ENCODE data around the gene CDH1. TPM values are rescaled to one million over a fixed set of nuclear protein-coding genes. Genes with fewer than 3 reads are reported as not detected.

Gene CDH1
- total and polyA plus RNA-seq, 4 experiments from 2014 or later: 0.17 to 0.55 (median 0.20) TPM; not detected in 1

- Mint-ChIP-seq H3K4me1 (peaks cover 0 to 1% (median 0%) of the 10 kb centered on the region in 4 donors), H3K4me3 (no peak overlapping the region), H3K27ac (no peak overlapping the region), H3K27me3 (peaks cover 7% of the 10 kb centered on the region in 2 donors), H3K36me3 (no peaks in the 10 kb centered on the region), H3K9me3 (peaks cover 0 to 7% (median 0%) of the 10 kb centered on the region in 8 donors)
- Histone ChIP-seq H3K4me3 (ENCODE audit: low read length in 2 of 2) (no peak overlapping the region), H3K27me3 (ENCODE audit: insufficient read depth, low read length) (no peaks in the 10 kb centered on the region), H3K4me1 (ENCODE audit: insufficient read depth, low read length) (no peaks in the 10 kb centered on the region), H3K9me3 (ENCODE audit: control insufficient read depth in 1 of 2, low read length in 2 of 2) (no peaks in the 10 kb centered on the region), H3K36me3 (ENCODE audit: insufficient read depth, low read length) (no peaks in the 10 kb centered on the region), H3K27ac (ENCODE audit: low read depth, low read length) (no peak overlapping the region)
- ChIA-PET CTCF (ENCODE audit: partially characterized antibody) (no interaction called here), POLR2A (ENCODE audit: partially characterized antibody) (no interaction called here)
- DNase-seq: no peak
- intact Hi-C loops (cut with micrococcal nuclease): no loop called here
These were observed 19.4 kb upstream of the CDH1 start for GRCh38 chr16:68717684-68718083.

DNA sequence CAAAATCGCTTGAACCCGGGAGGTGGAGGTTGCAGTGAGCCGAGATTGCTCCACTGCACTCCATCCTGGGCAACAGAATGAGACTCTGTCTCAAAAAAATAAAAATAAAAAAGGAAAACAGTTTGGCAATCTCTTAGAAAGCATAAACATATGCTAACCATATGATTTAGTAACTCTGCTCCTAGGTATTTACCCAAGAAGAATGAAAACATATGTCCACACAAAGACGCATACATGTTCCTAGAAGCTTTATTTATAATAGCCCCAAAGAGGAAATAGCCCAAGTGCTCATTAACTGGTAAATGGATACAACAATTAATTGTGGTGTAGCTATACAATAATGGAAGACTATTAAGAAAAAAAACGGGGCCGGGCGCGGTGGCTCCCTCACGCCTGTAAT, 18.5 kb upstream of the CDH1 start:
- H3K36me3 ChIP-seq (ENCODE audit: insufficient read depth, low read length): no peaks in the 10 kb centered on the region
- no peak for DNase-seq
- ChIA-PET POLR2A (ENCODE audit: partially characterized antibody) (no interaction called here), CTCF (ENCODE audit: partially characterized antibody) (no interaction called here)
- H3K27me3 ChIP-seq (ENCODE audit: insufficient read depth, low read length): no peaks in the 10 kb centered on the region
- H3K4me3 ChIP-seq (ENCODE audit: low read length in 2 of 2): no peak overlapping the region
- peaks cover 0 to 1% (median 0%) of the 10 kb centered on the region in 4 donors for H3K4me1 Mint-ChIP-seq
- no peaks in the 10 kb centered on the region for H3K36me3 Mint-ChIP-seq
- no peaks in the 10 kb centered on the region for H3K4me1 ChIP-seq (ENCODE audit: insufficient read depth, low read length)
- no peak overlapping the region for H3K27ac ChIP-seq (ENCODE audit: low read depth, low read length)
- no peak overlapping the region for H3K27ac Mint-ChIP-seq
- H3K27me3 Mint-ChIP-seq: peaks cover 1 to 4% of the 10 kb centered on the region in 2 donors
- H3K9me3 ChIP-seq (ENCODE audit: control insufficient read depth in 1 of 2, low read length in 2 of 2): no peaks in the 10 kb centered on the region
- no peak overlapping the region for H3K4me3 Mint-ChIP-seq
- intact Hi-C loops (cut with micrococcal nuclease): no loop called here
- H3K9me3 Mint-ChIP-seq: peaks cover 0 to 7% (median 0%) of the 10 kb centered on the region in 8 donors

GRCh38 chr16:68719993-68720489, 17.1 kb upstream of the CDH1 start:
- Mint-ChIP-seq H3K27me3 (no peaks in the 10 kb centered on the region), H3K36me3 (no peaks in the 10 kb centered on the region), H3K9me3 (peaks cover 0 to 7% (median 0%) of the 10 kb centered on the region in 8 donors), H3K27ac (no peak overlapping the region), H3K4me3 (no peak overlapping the region), H3K4me1 (peaks cover 0 to 1% (median 0%) of the 10 kb centered on the region in 4 donors)
- Histone ChIP-seq H3K4me1 (ENCODE audit: insufficient read depth, low read length) (no peaks in the 10 kb centered on the region), H3K36me3 (ENCODE audit: insufficient read depth, low read length) (no peaks in the 10 kb centered on the region), H3K27me3 (ENCODE audit: insufficient read depth, low read length) (no peaks in the 10 kb centered on the region), H3K27ac (ENCODE audit: low read depth, low read length) (no peak overlapping the region), H3K9me3 (ENCODE audit: control insufficient read depth in 1 of 2, low read length in 2 of 2) (no peaks in the 10 kb centered on the region), H3K4me3 (ENCODE audit: low read length in 2 of 2) (no peak overlapping the region)
- intact Hi-C loops (cut with micrococcal nuclease): no loop called here
- CTCF ChIA-PET (ENCODE audit: partially characterized antibody): interaction anchor here (1.1 kb wide), 1 partner anchor 9 kb away, joined by 3 read pairs; no protein-coding TSS in a partner anchor
- no peak for DNase-seq
- POLR2A ChIA-PET (ENCODE audit: partially characterized antibody): no interaction called here

DNA sequence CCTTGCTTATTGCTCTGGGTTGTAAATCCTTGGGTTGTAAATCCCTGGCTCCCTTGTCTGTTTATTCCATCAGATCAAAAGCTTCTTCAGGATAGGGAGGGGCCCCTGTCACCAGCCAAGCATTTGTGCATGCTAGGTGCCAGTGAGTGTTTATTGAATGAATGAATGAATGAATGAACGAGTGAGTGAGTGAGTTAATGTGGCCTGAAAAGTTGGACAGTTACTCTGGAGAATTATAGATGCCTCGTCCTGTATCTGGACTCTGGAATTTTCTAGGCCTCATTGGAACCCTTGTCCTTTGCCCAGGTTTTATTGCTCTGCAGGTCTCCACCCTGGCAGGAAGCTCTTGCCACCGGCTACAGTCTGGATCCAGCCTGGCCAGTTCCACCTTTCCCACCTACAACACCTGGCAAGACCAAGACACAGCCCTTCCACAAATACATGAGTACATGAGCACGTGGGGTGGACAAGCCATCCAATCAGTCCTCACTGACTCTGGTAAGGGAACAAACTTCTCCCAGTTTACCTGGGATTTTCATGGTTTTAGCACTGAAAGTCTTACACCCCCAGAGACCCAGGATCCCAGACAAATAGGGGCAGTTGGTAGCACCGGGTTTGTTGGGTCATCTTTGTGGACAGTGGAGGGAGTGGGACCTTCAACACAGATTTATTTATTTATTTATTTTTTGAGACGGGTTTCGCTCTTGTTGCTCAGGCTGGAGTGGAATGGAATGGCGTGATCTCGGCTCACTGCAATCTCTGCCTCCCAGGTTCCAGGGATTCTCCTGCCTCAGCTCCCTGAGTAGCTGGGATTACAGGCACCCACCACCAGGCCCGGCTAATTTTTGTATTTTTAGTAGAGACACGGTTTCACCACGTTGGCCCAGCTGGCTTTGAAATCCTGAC, 14.7 kb upstream of the CDH1 start:
- no peaks in the 10 kb centered on the region for H3K27me3 ChIP-seq (ENCODE audit: insufficient read depth, low read length)
- Mint-ChIP-seq H3K27ac (no peak overlapping the region), H3K27me3 (no peaks in the 10 kb centered on the region), H3K9me3 (peaks cover 0 to 5% (median 0%) of the 10 kb centered on the region in 8 donors), H3K4me3 (no peak overlapping the region), H3K4me1 (peaks cover 0 to 1% (median 0%) of the 10 kb centered on the region in 4 donors), H3K36me3 (no peaks in the 10 kb centered on the region)
- H3K4me1 ChIP-seq (ENCODE audit: insufficient read depth, low read length): no peaks in the 10 kb centered on the region
- no peak overlapping the region for H3K27ac ChIP-seq (ENCODE audit: low read depth, low read length)
- DNase-seq: no peak
- no peaks in the 10 kb centered on the region for H3K9me3 ChIP-seq (ENCODE audit: control insufficient read depth in 1 of 2, low read length in 2 of 2)
- no peak overlapping the region for H3K4me3 ChIP-seq (ENCODE audit: low read length in 2 of 2)
- intact Hi-C loops (cut with micrococcal nuclease): no loop called here
- CTCF ChIA-PET (ENCODE audit: partially characterized antibody): no interaction called here
- POLR2A ChIA-PET (ENCODE audit: partially characterized antibody): no interaction called here
- H3K36me3 ChIP-seq (ENCODE audit: insufficient read depth, low read length): no peaks in the 10 kb centered on the region

- no peaks in the 10 kb centered on the region for H3K9me3 ChIP-seq (ENCODE audit: control insufficient read depth in 1 of 2, low read length in 2 of 2)
- intact Hi-C loops (cut with micrococcal nuclease): no loop called here
- H3K36me3 Mint-ChIP-seq: no peaks in the 10 kb centered on the region
- H3K27ac Mint-ChIP-seq: no peak overlapping the region
- H3K4me1 ChIP-seq (ENCODE audit: insufficient read depth, low read length): no peaks in the 10 kb centered on the region
- peaks cover 0 to 1% (median 0%) of the 10 kb centered on the region in 4 donors for H3K4me1 Mint-ChIP-seq
- DNase-seq: no peak
- ChIA-PET POLR2A (ENCODE audit: partially characterized antibody) (no interaction called here), CTCF (ENCODE audit: partially characterized antibody) (no interaction called here)
- H3K27me3 ChIP-seq (ENCODE audit: insufficient read depth, low read length): no peaks in the 10 kb centered on the region
- H3K36me3 ChIP-seq (ENCODE audit: insufficient read depth, low read length): no peaks in the 10 kb centered on the region
- no peak overlapping the region for H3K4me3 Mint-ChIP-seq
- H3K9me3 Mint-ChIP-seq: no peaks in the 10 kb centered on the region
- H3K4me3 ChIP-seq (ENCODE audit: low read length in 2 of 2): no peak overlapping the region
- H3K27me3 Mint-ChIP-seq: peaks cover 4% of the 10 kb centered on the region in 2 donors
- no peak overlapping the region for H3K27ac ChIP-seq (ENCODE audit: low read depth, low read length)
These were observed 12.3 kb upstream of the CDH1 start for GRCh38 chr16:68724797-68725196.

- no peak overlapping the region for H3K27ac ChIP-seq (ENCODE audit: low read depth, low read length)
- ChIA-PET POLR2A (ENCODE audit: partially characterized antibody) (interaction anchor here (0.7 kb wide), 1 partner anchor 9 kb away, joined by 3 read pairs; the partner anchor contains the start of gene CDH1), CTCF (ENCODE audit: partially characterized antibody) (interaction anchor here (0.6 kb wide), 1 partner anchor 8 kb away, joined by 3 read pairs; no protein-coding TSS in a partner anchor)
- Mint-ChIP-seq H3K4me3 (no peak overlapping the region), H3K27me3 (peaks cover 4% of the 10 kb centered on the region in 2 donors), H3K36me3 (no peaks in the 10 kb centered on the region), H3K27ac (no peak overlapping the region), H3K4me1 (no peaks in the 10 kb centered on the region), H3K9me3 (no peaks in the 10 kb centered on the region)
- DNase-seq: no peak
- no peaks in the 10 kb centered on the region for H3K27me3 ChIP-seq (ENCODE audit: insufficient read depth, low read length)
- H3K4me3 ChIP-seq (ENCODE audit: low read length in 2 of 2): no peak overlapping the region
- no peaks in the 10 kb centered on the region for H3K9me3 ChIP-seq (ENCODE audit: control insufficient read depth in 1 of 2, low read length in 2 of 2)
- intact Hi-C loops (cut with micrococcal nuclease): no loop called here
- H3K4me1 ChIP-seq (ENCODE audit: insufficient read depth, low read length): no peaks in the 10 kb centered on the region
- no peaks in the 10 kb centered on the region for H3K36me3 ChIP-seq (ENCODE audit: insufficient read depth, low read length)
These were observed 8.6 kb upstream of the CDH1 start for GRCh38 chr16:68728523-68728922.

DNA sequence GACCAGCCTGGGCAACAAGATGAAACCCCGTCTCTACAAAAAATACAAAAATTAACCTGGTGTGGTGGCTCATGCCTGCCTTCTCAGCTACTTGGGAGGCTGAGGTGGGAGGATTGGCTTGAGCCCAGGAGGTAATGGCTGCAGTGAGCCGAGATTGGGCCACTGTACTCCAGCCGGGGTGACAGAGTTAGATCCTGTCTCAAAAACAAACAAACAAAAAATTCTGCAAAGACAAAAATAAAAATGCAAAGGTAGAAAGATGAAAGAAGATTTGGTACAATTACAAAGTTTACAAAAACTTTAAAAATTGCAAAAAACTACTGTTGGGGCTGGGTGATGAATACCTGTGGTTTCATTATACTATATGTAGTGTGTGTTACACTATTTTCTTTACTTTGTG, 5.5 kb upstream of the CDH1 start:
- H3K27me3 ChIP-seq (ENCODE audit: insufficient read depth, low read length): no peaks in the 10 kb centered on the region
- H3K27ac ChIP-seq (ENCODE audit: low read depth, low read length): no peak overlapping the region
- no peaks in the 10 kb centered on the region for H3K4me1 ChIP-seq (ENCODE audit: insufficient read depth, low read length)
- peaks cover 0 to 2% (median 0%) of the 10 kb centered on the region in 8 donors for H3K9me3 Mint-ChIP-seq
- intact Hi-C loops (cut with micrococcal nuclease): no loop called here
- H3K4me3 Mint-ChIP-seq: no peak overlapping the region
- ChIA-PET CTCF (ENCODE audit: partially characterized antibody) (no interaction called here), POLR2A (ENCODE audit: partially characterized antibody) (no interaction called here)
- H3K36me3 ChIP-seq (ENCODE audit: insufficient read depth, low read length): no peaks in the 10 kb centered on the region
- H3K27ac Mint-ChIP-seq: no peak overlapping the region
- H3K27me3 Mint-ChIP-seq: peaks cover 14 to 18% of the 10 kb centered on the region in 2 donors
- no peak overlapping the region for H3K4me3 ChIP-seq (ENCODE audit: low read length in 2 of 2)
- no peak for DNase-seq
- no peaks in the 10 kb centered on the region for H3K9me3 ChIP-seq (ENCODE audit: control insufficient read depth in 1 of 2, low read length in 2 of 2)
- H3K4me1 Mint-ChIP-seq: peaks cover 0 to 2% (median under 1%) of the 10 kb centered on the region in 4 donors
- H3K36me3 Mint-ChIP-seq: no peaks in the 10 kb centered on the region
